SH-SY5Y (cell line): Measurements from ENCODE around the gene ZDHHC5.

Experiments
- GATA2 ChIP-seq: IDR thresholded peaks from 2 replicates; pipeline ENCODE4 v1.6.1; 2011; ENCODE audit warnings: mild to moderate bottlenecking, low read depth, low read length
- GATA3 ChIP-seq: IDR thresholded peaks from 2 replicates; pipeline ENCODE4 v1.6.1; 2011; ENCODE audit warnings: low read depth, mild to moderate bottlenecking, low read length, moderate library complexity

DNA sequence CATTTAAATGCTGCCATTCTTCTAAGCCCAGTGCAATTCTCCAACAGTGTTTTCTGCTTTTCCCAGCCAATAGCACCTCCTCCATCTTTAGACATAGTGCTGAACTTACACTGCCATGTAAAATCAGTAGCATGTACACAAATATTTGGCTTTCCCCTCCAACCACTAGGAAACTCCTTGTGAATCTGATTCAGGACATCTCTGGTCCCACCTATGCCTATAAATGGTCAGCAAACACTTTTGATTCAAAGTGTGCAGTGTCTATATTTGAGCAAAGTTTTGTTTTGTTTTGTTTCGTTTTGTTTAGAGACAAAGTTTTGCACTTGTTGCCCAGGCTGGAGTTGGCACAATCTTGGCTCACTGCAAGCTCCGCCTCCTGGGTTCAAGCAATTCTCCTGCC lies 43.0 kb upstream of the ZDHHC5 start:
- TF ChIP-seq GATA2: no peak
- TF ChIP-seq GATA3: no peak
